Activated B cell treated with CpG ODN at 0.5 μM for 24 hours (primary cell): ENCODE results near the gene NDUFB11. TPM values are rescaled to one million over a fixed set of nuclear protein-coding genes. Genes with fewer than 3 reads are reported as not detected.

Experiments
- ATAC-seq: fragments of 200-7000 bp; cut with Tn5 transposase; one replicate; pipeline ENCODE4 v1.10.0; 2021; ENCODE audit warnings: low read depth, mild to moderate bottlenecking, moderate library complexity
- CTCF ChIA-PET: fragments of 350-600 bp; sonication (Branson Sonifier 250); formaldehyde crosslinking; loops from one replicate; lab custom pipeline; 2021; ENCODE audit warnings: antibody characterized with exemption; lab: Charles Lee
- POLR2A ChIA-PET: fragments of 350-600 bp; sonication (Branson Sonifier 250); formaldehyde crosslinking; loops from one replicate; lab custom pipeline; 2021; ENCODE audit warnings: antibody characterized with exemption; lab: Charles Lee
- DNase-seq: peaks from one replicate; pipeline ENCODE4 v3.0.0; 2022
- H3K27ac Mint-ChIP-seq: one replicate; pipeline ENCODE4 v1.8.0; 2020; ENCODE audit warnings: mixed read lengths
- H3K27me3 Mint-ChIP-seq: one replicate; pipeline ENCODE4 v1.8.0; 2021; ENCODE audit warnings: mixed read lengths
- H3K36me3 Mint-ChIP-seq: one replicate; pipeline ENCODE4 v1.8.0; 2021; ENCODE audit warnings: low read depth, mixed read lengths
- H3K4me1 Mint-ChIP-seq: one replicate; pipeline ENCODE4 v1.8.0; 2021; ENCODE audit warnings: mixed read lengths
- H3K4me3 Mint-ChIP-seq: one replicate; pipeline ENCODE4 v1.8.0; 2020; ENCODE audit warnings: mild to moderate bottlenecking, mixed read lengths
- H3K9me3 Mint-ChIP-seq: one replicate; pipeline ENCODE4 v1.8.0; 2020; ENCODE audit warnings: mixed read lengths
- CTCF ChIP-seq: fragments of 200-600 bp; IDR thresholded peaks from one replicate; pipeline ENCODE4 v1.8.0; 2022; ENCODE audit warnings: antibody characterized with exemption, mild to moderate bottlenecking
- intact Hi-C: fragments of 100-400 bp; cut with micrococcal nuclease; formaldehyde crosslinking; loops from one replicate; pipeline ENCODE4 v1.15.1; 2024
- total RNA-seq: library from RNA; stranded (reverse); gene quantifications from 2 replicates; pipeline ENCODE4 v1.2.3, GENCODE V29; 2022

NDUFB11 gene
- total RNA-seq, 1 donor from 2014 or later = 73.3 TPM

DNA sequence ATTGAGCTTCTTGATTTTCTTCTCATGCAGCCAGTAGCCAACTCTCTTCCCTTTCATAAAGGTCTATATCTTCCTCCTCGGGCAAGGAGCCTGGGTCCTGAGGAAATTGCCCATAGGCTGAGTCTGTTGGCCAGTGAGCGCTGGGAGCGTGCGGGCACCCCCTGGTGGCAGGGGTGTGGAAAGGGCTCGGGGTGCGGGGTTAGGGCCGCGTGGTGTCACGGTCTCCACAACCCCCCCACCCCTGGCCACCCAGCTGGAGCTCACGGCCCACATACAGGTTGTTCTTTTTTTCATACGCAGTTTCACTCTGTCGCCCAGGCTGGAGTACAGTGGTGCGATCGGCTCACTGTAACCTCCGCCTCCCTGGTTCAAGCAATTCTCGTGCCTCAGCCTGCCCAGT, 13.6 kb upstream of the NDUFB11 start:
- Mint-ChIP-seq H3K4me1 (peaks cover 3% of the 10 kb centered on the region), H3K9me3 (no peaks in the 10 kb centered on the region), H3K36me3 (peaks cover 38% of the 10 kb centered on the region), H3K27me3 (no peaks in the 10 kb centered on the region), H3K4me3 (no peak overlapping the region), H3K27ac (no peak overlapping the region)
- POLR2A ChIA-PET = interaction anchor here (0.6 kb wide), 1 partner anchor 28 kb away, joined by 4 read pairs; no protein-coding TSS in a partner anchor
- CTCF ChIA-PET = no interaction called here
- ATAC-seq = no peak
- no peak for TF ChIP-seq CTCF
- intact Hi-C loops = no loop called here
- no peak for DNase-seq

GRCh38 chrX:47156611-47157520, 12.4 kb upstream of the NDUFB11 start:
- TF ChIP-seq CTCF = no peak

GRCh38 chrX:47151435-47151834, 6.9 kb upstream of the NDUFB11 start:
- no peak for TF ChIP-seq CTCF
- DNase-seq (no peak), ATAC-seq (no peak)
- peaks cover 14% of the 10 kb centered on the region for H3K4me1 Mint-ChIP-seq
- CTCF ChIA-PET = no interaction called here
- peaks cover 26% of the 10 kb centered on the region for H3K36me3 Mint-ChIP-seq
- H3K27me3 Mint-ChIP-seq = no peaks in the 10 kb centered on the region
- intact Hi-C loops = no loop called here
- H3K27ac Mint-ChIP-seq = no peak overlapping the region
- POLR2A ChIA-PET = interaction anchor here (0.9 to 1.2 kb wide), 2 partner anchors 82 to 659 kb away, joined by 3 to 4 read pairs; partner anchors contain the start of gene USP11
- H3K4me3 Mint-ChIP-seq = no peak overlapping the region
- no peaks in the 10 kb centered on the region for H3K9me3 Mint-ChIP-seq

More at GRCh38 chrX:47156611-47157520, 12.4 kb upstream of the NDUFB11 start:
- peaks cover 3% of the 10 kb centered on the region for H3K4me1 Mint-ChIP-seq
- ATAC-seq (no peak), DNase-seq (no peak)
- H3K27me3 Mint-ChIP-seq = no peaks in the 10 kb centered on the region
- no peak overlapping the region for H3K4me3 Mint-ChIP-seq
- ChIA-PET CTCF (no interaction called here), POLR2A (no interaction called here)
- intact Hi-C loops = no loop called here
- H3K36me3 Mint-ChIP-seq = peaks cover 36% of the 10 kb centered on the region
- H3K9me3 Mint-ChIP-seq = no peaks in the 10 kb centered on the region
- no peak overlapping the region for H3K27ac Mint-ChIP-seq

- no peak for TF ChIP-seq CTCF
- H3K36me3 Mint-ChIP-seq = peaks cover 27% of the 10 kb centered on the region
- intact Hi-C loops = no loop called here
- H3K27ac Mint-ChIP-seq = no peak overlapping the region
- ATAC-seq (no peak), DNase-seq (no peak)
- no peaks in the 10 kb centered on the region for H3K9me3 Mint-ChIP-seq
- no peak overlapping the region for H3K4me3 Mint-ChIP-seq
- H3K4me1 Mint-ChIP-seq = peaks cover 24% of the 10 kb centered on the region
- ChIA-PET POLR2A (interaction anchor here (0.6 kb wide), 1 partner anchor 410 kb away, joined by 3 read pairs; no protein-coding TSS in a partner anchor), CTCF (no interaction called here)
- H3K27me3 Mint-ChIP-seq = no peaks in the 10 kb centered on the region
Measured at GRCh38 chrX:47148946-47149345, 4.4 kb upstream of the NDUFB11 start.
